GM21381 (cell line): ENCODE results near the gene TPCN2.

Source experiments
- ATAC-seq: cut with Tn5 transposase; IDR thresholded peaks from one replicate; pipeline ENCODE4 v1.9.1; 2021; ENCODE audit warnings: mild to moderate bottlenecking, moderate library complexity; ENCODE audit not compliant: unreplicated experiment

Gene TPCN2

DNA sequence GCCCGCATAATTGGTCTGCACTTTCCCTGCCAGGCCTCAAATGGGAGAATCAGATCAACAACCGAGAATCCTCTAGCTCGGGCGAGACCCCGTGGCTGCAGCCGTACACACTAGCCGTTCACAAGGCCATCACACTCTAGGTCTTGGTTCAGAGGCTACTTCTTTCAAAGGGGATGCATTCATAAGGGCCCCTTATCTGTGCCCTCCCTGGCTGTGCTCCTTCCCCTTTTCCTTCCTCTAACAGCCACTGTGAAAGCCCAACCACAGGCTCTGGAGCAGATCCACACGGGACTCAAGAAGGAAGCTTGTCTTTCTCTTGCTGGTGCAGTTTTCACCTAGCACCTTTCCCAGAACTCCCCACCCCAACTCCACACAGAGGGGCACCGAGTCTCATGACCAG, 131.5 kb downstream of the TPCN2 start:
- ATAC-seq, result no peak

DNA sequence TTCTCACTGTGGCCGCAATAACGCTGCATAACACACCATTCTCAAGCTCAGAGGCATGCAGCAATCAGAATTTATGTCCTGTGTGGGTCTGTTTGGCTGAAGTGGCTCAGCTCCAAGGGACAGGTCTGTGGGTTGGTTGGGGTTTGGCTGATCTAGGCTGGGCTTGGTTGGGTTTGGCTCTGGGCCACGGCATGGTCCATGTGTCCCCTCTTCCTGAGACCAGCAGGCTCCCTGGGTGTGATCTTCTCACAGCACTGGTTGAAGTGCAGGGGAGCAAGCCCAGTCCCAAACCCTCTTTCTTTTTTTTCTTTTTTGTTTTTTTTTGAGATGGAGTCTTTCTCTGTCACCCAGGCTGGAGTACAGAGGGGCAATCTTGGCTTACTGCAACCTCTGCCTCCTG, 132.0 kb downstream of the TPCN2 start:
- ATAC-seq, result no peak

DNA sequence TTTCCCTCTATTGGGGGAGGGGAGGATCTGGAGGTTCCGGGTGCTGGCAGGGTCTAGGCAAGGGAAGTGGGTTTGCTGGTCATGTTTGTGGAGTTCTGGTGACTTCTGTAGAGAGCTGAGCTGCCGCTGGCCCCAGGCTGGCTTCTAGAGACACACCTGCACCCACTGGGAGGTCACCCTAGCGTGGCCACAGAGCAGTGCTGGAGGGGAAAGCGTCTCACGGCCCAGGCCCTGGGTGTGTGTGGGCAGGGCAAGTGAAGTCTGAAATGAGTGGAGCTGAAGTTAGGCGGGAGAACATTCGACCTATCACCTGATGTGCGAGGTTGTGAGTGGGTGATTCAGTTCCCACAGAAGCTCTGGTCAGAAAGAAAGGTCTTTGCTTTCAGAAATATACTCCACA, 134.9 kb downstream of the TPCN2 start:
- ATAC-seq, result no peak
